IMR-90 (cell line): ENCODE data around the gene GPR137. TPM values are rescaled to one million over a fixed set of nuclear protein-coding genes. Genes with fewer than 3 reads are reported as not detected.

ENCODE experiments used
- ATAC-seq: fragments of 200-7000 bp; cut with Tn5 transposase; 2 replicates; pipeline ENCODE4 v1.9.1; 2020; ENCODE audit warnings: low read depth, mild to moderate bottlenecking, moderate library complexity
- BruUV-seq: library from RNA; stranded (reverse); fragments of 400-500 nt; replicated peaks from 2 replicates; lab custom pipeline; 2021; lab: Mats Ljungman, UMichigan
- CTCF ChIA-PET: fragments of 300-600 bp; formaldehyde crosslinking; extraction: SDS; loops from one replicate; lab custom pipeline; 2021; ENCODE audit warnings: antibody characterized with exemption; lab: Yijun Ruan, JAX
- POLR2A ChIA-PET: fragments of 300-600 bp; sonication (Branson Sonifier 250); formaldehyde crosslinking; loops from one replicate; lab custom pipeline; 2022; ENCODE audit warnings: antibody characterized with exemption; ENCODE audit not compliant: unreplicated experiment; lab: Charles Lee
- DNase-seq: peaks from one replicate; pipeline ENCODE4 v3.0.0; 2013
- H2AFZ ChIP-seq: replicated peaks from 2 replicates; pipeline ENCODE3; 2013; ENCODE audit warnings: low read length, mild to moderate bottlenecking; ENCODE audit not compliant: poor library complexity
- H2AK5ac ChIP-seq: 2 replicates; pipeline ENCODE4 v1.6.1; 2013; ENCODE audit warnings: low read depth, low read length, inconsistent platforms
- H2AK9ac ChIP-seq: replicated peaks from 2 replicates; pipeline ENCODE3; 2013; ENCODE audit warnings: mild to moderate bottlenecking, low read depth, low read length, moderate library complexity; ENCODE audit not compliant: poor library complexity
- H2BK120ac ChIP-seq: 2 replicates; pipeline ENCODE4 v1.6.1; 2013; ENCODE audit warnings: low read depth, low read length, inconsistent platforms
- H2BK15ac ChIP-seq: 3 replicates; pipeline ENCODE4 v1.6.1; 2013; ENCODE audit warnings: low read depth, low read length, inconsistent platforms
- H2BK20ac ChIP-seq: 2 replicates; pipeline ENCODE4 v1.6.1; 2013; ENCODE audit warnings: low read depth, mild to moderate bottlenecking, inconsistent platforms, low read length, moderate library complexity
- H2BK5ac ChIP-seq: 2 replicates; pipeline ENCODE4 v1.6.1; 2013; ENCODE audit warnings: mild to moderate bottlenecking, low read depth, low read length, inconsistent platforms; ENCODE audit not compliant: poor library complexity, severe bottlenecking
- H3K14ac ChIP-seq: replicated peaks from 2 replicates; pipeline ENCODE4 v1.6.1; 2013; ENCODE audit warnings: low read depth, low read length, inconsistent platforms
- H3K18ac ChIP-seq: 2 replicates; pipeline ENCODE4 v1.6.1; 2013; ENCODE audit warnings: low read depth, low read length, control low read depth
- H3K23ac ChIP-seq: 2 replicates; pipeline ENCODE4 v1.6.1; 2013; ENCODE audit warnings: low read depth, low read length, inconsistent platforms
- H3K27ac ChIP-seq: 2 replicates; pipeline ENCODE4 v1.5.1; 2013; ENCODE audit warnings: mild to moderate bottlenecking, control low read depth, low read length; ENCODE audit not compliant: insufficient read depth
- H3K27me3 ChIP-seq: 2 replicates; pipeline ENCODE4 v1.6.1; 2013; ENCODE audit warnings: low read length; ENCODE audit not compliant: control insufficient read depth, insufficient read depth
- H3K36me3 ChIP-seq: 2 replicates; pipeline ENCODE4 v1.6.1; 2013; ENCODE audit warnings: low read length, mixed read lengths; ENCODE audit not compliant: control insufficient read depth, insufficient read depth
- H3K4ac ChIP-seq: 2 replicates; pipeline ENCODE4 v1.6.1; 2013; ENCODE audit warnings: low read depth, low read length, inconsistent platforms
- H3K4me1 ChIP-seq: 2 replicates; pipeline ENCODE4 v1.6.1; 2013; ENCODE audit warnings: low read length, mixed read lengths; ENCODE audit not compliant: control insufficient read depth, insufficient read depth
- H3K4me2 ChIP-seq: 2 replicates; pipeline ENCODE4 v1.6.1; 2013; ENCODE audit warnings: low read depth, mild to moderate bottlenecking, control low read depth, low read length, moderate library complexity
- H3K4me3 ChIP-seq: 2 replicates; pipeline ENCODE4 v1.5.1; 2013; ENCODE audit warnings: low read depth, mild to moderate bottlenecking, control low read depth, low read length, moderate library complexity; ENCODE audit not compliant: insufficient read depth
- H3K56ac ChIP-seq: 2 replicates; pipeline ENCODE4 v1.6.1; 2013; ENCODE audit warnings: low read length, inconsistent platforms; ENCODE audit not compliant: insufficient read depth; ENCODE audit errors: extremely low read depth
- H3K79me1 ChIP-seq, 2 experiments: 2 replicates each; pipeline ENCODE4 v1.6.1; 2013; ENCODE audit warnings: low read length in 2 of 2, inconsistent platforms in 1 of 2, low read depth in 1 of 2
- H3K9ac ChIP-seq: 2 replicates; pipeline ENCODE4 v1.6.1; 2013; ENCODE audit warnings: low read depth, low read length, control low read depth
- H3K9me1 ChIP-seq: 2 replicates; pipeline ENCODE4 v1.6.1; 2013; ENCODE audit warnings: low read length, inconsistent platforms; ENCODE audit not compliant: insufficient read depth
- H3K9me3 ChIP-seq: 2 replicates; pipeline ENCODE4 v1.6.1; 2013; ENCODE audit warnings: low read length; ENCODE audit not compliant: control insufficient read depth, insufficient read depth
- H4K20me1 ChIP-seq: 2 replicates; pipeline ENCODE4 v1.6.1; 2013; ENCODE audit warnings: low read length, inconsistent platforms; ENCODE audit not compliant: insufficient read depth
- H4K5ac ChIP-seq: 2 replicates; pipeline ENCODE4 v1.6.1; 2013; ENCODE audit warnings: mild to moderate bottlenecking, low read depth, low read length, control low read depth
- H4K8ac ChIP-seq, 2 experiments: 2 replicates each; pipeline ENCODE4 v1.6.1; 2013; ENCODE audit warnings: low read depth in 2 of 2, low read length in 2 of 2, control low read depth in 1 of 2, inconsistent platforms in 1 of 2
- H4K91ac ChIP-seq: 2 replicates; pipeline ENCODE4 v1.6.1; 2013; ENCODE audit warnings: low read depth, low read length, inconsistent platforms; ENCODE audit not compliant: insufficient read depth
- BHLHE40 ChIP-seq: fragments of 150-350 bp; IDR thresholded peaks from 2 replicates; pipeline ENCODE4 v1.6.1; 2016; ENCODE audit warnings: mild to moderate bottlenecking, low read depth, low read length
- CHD1 ChIP-seq: IDR thresholded peaks from 2 replicates; pipeline ENCODE4 v1.6.1; 2012; ENCODE audit warnings: low read depth, low read length, improper control_type of control experiment
- FOS ChIP-seq: fragments of 150-350 bp; IDR thresholded peaks from 2 replicates; pipeline ENCODE4 v1.6.1; 2016; ENCODE audit warnings: low read depth, low read length
- MAZ ChIP-seq: IDR thresholded peaks from 2 replicates; pipeline ENCODE4 v1.6.1; 2012; ENCODE audit warnings: low read depth, mild to moderate bottlenecking, low read length, improper control_type of control experiment, moderate library complexity, borderline replicate concordance
- NFE2L2 ChIP-seq: fragments of 150-350 bp; IDR thresholded peaks from 2 replicates; pipeline ENCODE4 v1.6.1; 2016; ENCODE audit warnings: low read depth, mild to moderate bottlenecking, low read length
- RCOR1 ChIP-seq: IDR thresholded peaks from 2 replicates; pipeline ENCODE4 v1.6.1; 2012; ENCODE audit warnings: mild to moderate bottlenecking, low read length, improper control_type of control experiment; ENCODE audit not compliant: insufficient replicate concordance
- RFX5 ChIP-seq: IDR thresholded peaks from 2 replicates; pipeline ENCODE4 v1.8.0; 2012; ENCODE audit warnings: low read depth, mild to moderate bottlenecking, low read length, moderate library complexity
- SMC3 ChIP-seq: fragments of 150-350 bp; IDR thresholded peaks from 2 replicates; pipeline ENCODE4 v1.6.1; 2016; ENCODE audit warnings: low read depth, mild to moderate bottlenecking, antibody characterized with exemption, low read length, moderate library complexity
- WGBS, 2 experiments: methylation state at CpG; one replicate each; pipeline versions ENCODE4 v1.1.5 to v1.1.7; 2013; ENCODE audit warnings: missing lambda C conversion rate in 2 of 2; ENCODE audit not compliant: insufficient read length in 1 of 2; ENCODE audit errors: extremely low coverage in 2 of 2; 5-methylcytosine and 5-hydroxymethylcytosine counted together
- dilution Hi-C: fragments of 300-500 bp; cut with HindIII; formaldehyde crosslinking; loops from one replicate; pipeline ENCODE4 v1.14.3; 2018; ENCODE audit warnings: low sequenced_read_pairs; ENCODE audit not compliant: unreplicated experiment
- in situ Hi-C: fragments of 300-500 bp; cut with MboI; formaldehyde crosslinking; loops from 3 replicates; pipeline ENCODE4 v1.14.3; 2019; ENCODE audit warnings: low sequenced_read_pairs, inconsistent platforms, mixed read lengths
- intact Hi-C: fragments of 100-400 bp; cut with micrococcal nuclease; formaldehyde crosslinking; loops from 2 replicates; pipeline ENCODE4 v1.10.0; 2022
- polyA plus RNA-seq, 3 experiments: library from polyadenylated mRNA; depleted of rRNA; stranded (reverse); fragments of >200 nt; gene quantifications; 2 replicates each; pipeline ENCODE4 v1.2.3, GENCODE V29; 2012; ENCODE audit warnings: low replicate concordance in 1 of 3
- total RNA-seq: library from RNA; depleted of rRNA; stranded (reverse); fragments of >200 nt; gene quantifications from 2 replicates; pipeline ENCODE4 v1.2.3, GENCODE V29; 2012
- TF ChIP-seq, protein P1 (sequence below): fragments of 150-350 bp; IDR thresholded peaks from 2 replicates; pipeline ENCODE4 v1.6.1; 2016; ENCODE audit warnings: low read depth, mild to moderate bottlenecking, low read length, moderate library complexity, borderline replicate concordance
- TF ChIP-seq, protein P2 (sequence below): fragments of 150-350 bp; IDR thresholded peaks from 2 replicates; pipeline ENCODE4 v1.6.1; 2017; ENCODE audit warnings: mild to moderate bottlenecking, antibody characterized with exemption, low read length, low read depth

The GPR137 gene
- total and polyA plus RNA-seq, 2 of the 4 experiments (the other 2 are of a cell fraction) = 3.6 to 26.0 TPM

DNA sequence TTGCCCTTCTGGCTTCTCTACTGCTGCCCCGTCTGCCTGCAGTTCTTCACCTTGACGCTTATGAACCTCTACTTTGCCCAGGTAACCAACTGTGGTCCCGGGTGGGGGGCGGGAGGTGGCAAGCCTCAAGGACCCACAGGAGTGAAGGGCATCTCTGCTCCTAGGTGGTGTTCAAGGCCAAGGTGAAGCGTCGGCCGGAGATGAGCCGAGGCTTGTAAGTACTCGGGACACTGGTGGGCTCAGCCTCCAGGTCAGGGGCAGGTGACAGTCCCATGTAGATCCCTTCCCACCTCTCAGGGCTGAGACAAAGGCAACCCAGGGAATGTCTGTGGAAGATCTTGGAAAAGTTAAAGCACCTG, 1.1 kb downstream of the GPR137 start:
- Histone ChIP-seq H3K14ac (no peak overlapping the region), H4K91ac (no peak overlapping the region), H2BK20ac (no peak overlapping the region), H3K4ac (no peak overlapping the region), H3K4me3 (no peak overlapping the region), H3K27me3 (peaks cover 18% of the 10 kb centered on the region), H3K9me1 (peaks cover 5% of the 10 kb centered on the region; the same call in 1 of the 2 replicates), H2AK5ac (0 out of 2 replicates have a peak overlapping the region, but pooled peaks have one; percentile 95), H3K27ac (no peak overlapping the region), H3K9ac (no peak overlapping the region), H4K20me1 (peaks cover 5% of the 10 kb centered on the region; the same call in 1 of the 2 replicates), H2BK5ac (no peak overlapping the region), H4K5ac (no peak overlapping the region), H2BK120ac (no peak overlapping the region), H3K4me1 (peaks cover 10% of the 10 kb centered on the region), H3K18ac (no peak overlapping the region), H3K79me1 (peaks cover 15 to 39% of the 10 kb centered on the region in 2 experiments), H2BK15ac (no peak overlapping the region), H4K8ac (0 out of 4 replicates have a peak overlapping the region, but pooled peaks of 1 of the 2 experiments have one; percentile 91), H3K36me3 (peaks cover 4% of the 10 kb centered on the region; the same call in 1 of the 2 replicates), H3K9me3 (no peaks in the 10 kb centered on the region), H3K23ac (no peak overlapping the region), H3K56ac (no peak overlapping the region), H3K4me2 (no peak overlapping the region), H2AK9ac (peak overlapping the region; percentile 99), H2AFZ (peak overlapping the region; percentile 93)
- ATAC-seq (no peak), DNase-seq (no peak)
- no TSS peak for BruUV-seq
- in situ Hi-C loops (no loop called here), dilution Hi-C loops (no loop called here), intact Hi-C loops (no loop called here)
- WGBS, 2 experiments = 80% methylated on average over 2 of the region's 9 CpGs; no CpG with 5 or more reads in 1 of the 2 experiments
- CTCF ChIA-PET = no interaction called here
- POLR2A ChIA-PET = no interaction called here
- TF ChIP-seq BHLHE40 = no peak
- no peak for TF ChIP-seq RCOR1
- TF ChIP-seq MAZ = no peak
- TF ChIP-seq, protein P1, sequence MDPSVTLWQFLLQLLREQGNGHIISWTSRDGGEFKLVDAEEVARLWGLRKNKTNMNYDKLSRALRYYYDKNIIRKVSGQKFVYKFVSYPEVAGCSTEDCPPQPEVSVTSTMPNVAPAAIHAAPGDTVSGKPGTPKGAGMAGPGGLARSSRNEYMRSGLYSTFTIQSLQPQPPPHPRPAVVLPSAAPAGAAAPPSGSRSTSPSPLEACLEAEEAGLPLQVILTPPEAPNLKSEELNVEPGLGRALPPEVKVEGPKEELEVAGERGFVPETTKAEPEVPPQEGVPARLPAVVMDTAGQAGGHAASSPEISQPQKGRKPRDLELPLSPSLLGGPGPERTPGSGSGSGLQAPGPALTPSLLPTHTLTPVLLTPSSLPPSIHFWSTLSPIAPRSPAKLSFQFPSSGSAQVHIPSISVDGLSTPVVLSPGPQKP = no peak
- TF ChIP-seq FOS = no peak
- no peak for TF ChIP-seq SMC3
- no peak for TF ChIP-seq RFX5
- TF ChIP-seq, protein P2, sequence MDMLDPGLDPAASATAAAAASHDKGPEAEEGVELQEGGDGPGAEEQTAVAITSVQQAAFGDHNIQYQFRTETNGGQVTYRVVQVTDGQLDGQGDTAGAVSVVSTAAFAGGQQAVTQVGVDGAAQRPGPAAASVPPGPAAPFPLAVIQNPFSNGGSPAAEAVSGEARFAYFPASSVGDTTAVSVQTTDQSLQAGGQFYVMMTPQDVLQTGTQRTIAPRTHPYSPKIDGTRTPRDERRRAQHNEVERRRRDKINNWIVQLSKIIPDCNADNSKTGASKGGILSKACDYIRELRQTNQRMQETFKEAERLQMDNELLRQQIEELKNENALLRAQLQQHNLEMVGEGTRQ = no peak
- no peak for TF ChIP-seq CHD1
- no peak for TF ChIP-seq NFE2L2
